ENCODE measurements around the gene TMEM150C. TPM values are rescaled to one million over a fixed set of nuclear protein-coding genes. Genes with fewer than 3 reads are reported as not detected.

TMEM150C gene
- total RNA-seq, result 10 to 100 TPM in 1 of 4 donors, 1 to 10 TPM in 3; 3.4 to 15.5 (median 7.3) TPM

DNA sequence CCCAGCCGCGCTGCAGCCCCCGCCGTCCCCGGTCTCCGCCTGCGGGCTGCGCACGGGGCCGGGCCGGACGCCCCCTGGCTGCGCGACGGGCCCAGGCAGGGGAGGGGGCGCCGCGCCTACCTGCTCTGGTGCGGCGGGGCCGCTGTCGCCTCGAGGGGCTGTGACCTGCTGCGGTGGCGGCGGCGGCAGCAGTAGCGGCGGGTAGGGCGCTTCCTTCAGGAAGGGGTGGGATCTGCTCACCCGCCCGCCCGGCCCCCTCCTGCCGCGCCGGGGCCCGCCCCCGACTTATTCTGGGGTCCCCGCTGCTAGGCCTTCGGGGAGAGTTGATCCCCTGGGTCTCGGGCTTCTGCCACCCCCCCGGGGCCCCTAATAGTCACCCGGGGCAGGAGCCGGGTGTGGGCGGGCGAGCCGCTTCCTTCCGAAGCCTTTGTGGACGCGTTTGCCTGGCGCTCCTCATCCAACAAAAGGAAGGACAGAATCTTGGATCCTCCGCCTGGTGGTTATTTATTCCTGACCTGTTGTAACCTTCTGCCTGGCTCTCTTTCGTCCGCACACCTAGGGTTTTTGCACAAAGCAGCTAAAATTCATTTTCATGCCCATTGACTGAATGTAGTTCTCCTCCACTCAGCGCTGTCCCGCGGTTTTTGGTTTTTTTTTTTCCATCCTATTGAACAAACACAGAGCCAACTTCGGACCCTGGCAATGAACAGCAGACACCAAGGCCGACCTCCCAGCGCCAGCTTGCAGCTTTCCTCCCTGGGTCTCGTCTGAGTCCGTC is at the start of gene TMEM150C:
TSS of gene TMEM150C (minus strand) at position 203 of the 778 bp plus-strand sequence. CDS start 57,331 bp downstream, outside the sequence.
- DNase-seq (ENCODE audit: low spot score in 2 of 2), result no peak
- H3K4me3 ChIP-seq (ENCODE audit: low read depth, poor library complexity, severe bottlenecking), result peak within 1 kb of the TSS; percentile 23
- intact Hi-C loops (cut with DNase I; ENCODE audit: low total_unique reads), result no loop called here
- no peak for TF ChIP-seq POLR2A (IDR thresholded peaks at IDR 0.05)
- TF ChIP-seq, protein P1, sequence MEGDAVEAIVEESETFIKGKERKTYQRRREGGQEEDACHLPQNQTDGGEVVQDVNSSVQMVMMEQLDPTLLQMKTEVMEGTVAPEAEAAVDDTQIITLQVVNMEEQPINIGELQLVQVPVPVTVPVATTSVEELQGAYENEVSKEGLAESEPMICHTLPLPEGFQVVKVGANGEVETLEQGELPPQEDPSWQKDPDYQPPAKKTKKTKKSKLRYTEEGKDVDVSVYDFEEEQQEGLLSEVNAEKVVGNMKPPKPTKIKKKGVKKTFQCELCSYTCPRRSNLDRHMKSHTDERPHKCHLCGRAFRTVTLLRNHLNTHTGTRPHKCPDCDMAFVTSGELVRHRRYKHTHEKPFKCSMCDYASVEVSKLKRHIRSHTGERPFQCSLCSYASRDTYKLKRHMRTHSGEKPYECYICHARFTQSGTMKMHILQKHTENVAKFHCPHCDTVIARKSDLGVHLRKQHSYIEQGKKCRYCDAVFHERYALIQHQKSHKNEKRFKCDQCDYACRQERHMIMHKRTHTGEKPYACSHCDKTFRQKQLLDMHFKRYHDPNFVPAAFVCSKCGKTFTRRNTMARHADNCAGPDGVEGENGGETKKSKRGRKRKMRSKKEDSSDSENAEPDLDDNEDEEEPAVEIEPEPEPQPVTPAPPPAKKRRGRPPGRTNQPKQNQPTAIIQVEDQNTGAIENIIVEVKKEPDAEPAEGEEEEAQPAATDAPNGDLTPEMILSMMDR (IDR thresholded peaks at IDR 0.05), result no peak
- 7 to 11% methylated on average over 32 to 40 of the region's 62 CpGs for WGBS, 2 donors

DNA sequence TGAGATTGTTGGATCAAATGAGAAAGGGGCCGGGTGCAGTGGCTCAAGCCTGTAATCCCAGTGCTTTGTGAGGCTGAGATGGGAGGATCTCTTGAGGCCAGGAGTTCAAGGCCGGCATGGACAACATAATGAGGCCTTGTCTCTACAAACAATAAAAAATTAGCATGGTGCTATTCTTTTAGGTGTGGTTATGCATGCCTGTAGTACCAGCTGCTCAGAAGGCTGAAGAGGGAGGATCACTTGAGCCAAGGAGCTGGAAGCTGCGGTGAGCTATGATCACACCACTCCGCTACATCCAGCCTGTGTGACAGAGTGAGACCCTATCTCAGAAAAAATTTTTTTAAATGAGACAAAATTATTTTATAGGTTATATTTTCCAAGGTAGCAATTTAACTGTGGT is 49.7 kb upstream of the TMEM150C start:
- WGBS, 2 donors, result 92 to 94% methylated on average over 4 of the region's 4 CpGs
- H3K4me3 ChIP-seq (ENCODE audit: low read depth, poor library complexity, severe bottlenecking), result no peak overlapping the region
- no peak for TF ChIP-seq POLR2A (IDR thresholded peaks at IDR 0.05)
- TF ChIP-seq, protein P1 (IDR thresholded peaks at IDR 0.05), result no peak
- intact Hi-C loops (cut with DNase I; ENCODE audit: low total_unique reads), result no loop called here
- no peak for DNase-seq (ENCODE audit: low spot score in 2 of 2)

DNA sequence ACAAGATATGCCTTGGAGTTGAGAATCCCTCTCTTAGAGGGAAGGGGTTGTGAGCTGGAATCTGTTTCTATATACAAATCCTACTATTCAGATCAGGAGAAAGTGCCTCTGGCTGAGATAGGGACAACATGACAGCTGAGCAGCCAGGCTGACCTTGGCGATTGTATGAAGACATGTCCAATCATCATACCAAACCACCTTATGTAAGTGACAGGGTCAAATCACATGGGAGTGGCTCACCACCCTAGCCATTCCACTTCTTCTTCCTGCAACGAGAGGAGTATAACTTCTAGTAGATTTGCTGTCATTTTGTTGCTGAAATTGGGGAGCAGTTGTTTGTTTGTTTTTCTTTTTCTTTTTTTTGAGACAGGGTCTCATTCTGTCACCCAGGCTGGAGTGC is 48.3 kb upstream of the TMEM150C start:
- no peak for DNase-seq (ENCODE audit: low spot score in 2 of 2)
- no peak for TF ChIP-seq POLR2A (IDR thresholded peaks at IDR 0.05)
- TF ChIP-seq, protein P1 (IDR thresholded peaks at IDR 0.05), result no peak
- H3K4me3 ChIP-seq (ENCODE audit: low read depth, poor library complexity, severe bottlenecking), result no peak overlapping the region
- WGBS, 2 donors, result 85% methylated on average over 2 of the region's 2 CpGs
- intact Hi-C loops (cut with DNase I; ENCODE audit: low total_unique reads), result no loop called here

DNA sequence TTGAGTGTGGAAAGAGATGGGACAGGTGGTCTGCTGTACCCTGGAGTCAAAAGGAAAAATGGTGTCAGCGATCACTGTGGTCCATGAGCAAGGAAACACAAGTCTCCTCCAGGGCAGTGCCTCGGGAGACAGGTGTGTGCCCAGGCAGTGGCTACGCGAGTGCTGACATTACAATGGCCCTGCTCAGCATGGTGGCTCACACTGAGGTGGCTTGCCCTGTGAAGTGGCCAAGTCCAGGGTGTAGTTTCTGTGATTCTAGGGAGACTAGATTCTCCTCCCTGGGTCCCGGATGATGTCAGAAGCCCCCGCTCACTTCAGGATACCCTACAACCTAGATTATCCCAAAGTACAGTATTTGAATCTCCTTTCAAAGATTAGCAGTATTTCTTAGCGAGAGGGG is 44.8 kb upstream of the TMEM150C start:
- TF ChIP-seq, protein P1 (IDR thresholded peaks at IDR 0.05), result no peak
- no peak for TF ChIP-seq POLR2A (IDR thresholded peaks at IDR 0.05)
- H3K4me3 ChIP-seq (ENCODE audit: low read depth, poor library complexity, severe bottlenecking), result no peak overlapping the region

GRCh38 chr4:82604522-82604921 is 42.7 kb upstream of the TMEM150C start:
- H3K4me3 ChIP-seq (ENCODE audit: low read depth, poor library complexity, severe bottlenecking), result no peak overlapping the region
- no peak for DNase-seq (ENCODE audit: low spot score in 2 of 2)
- 92 to 100% methylated on average over 1 of the region's 1 CpG for WGBS, 2 donors
- no peak for TF ChIP-seq POLR2A (IDR thresholded peaks at IDR 0.05)
- TF ChIP-seq, protein P1 (IDR thresholded peaks at IDR 0.05), result no peak
- intact Hi-C loops (cut with DNase I; ENCODE audit: low total_unique reads), result no loop called here

More for the DNA sequence above, 44.8 kb upstream of the TMEM150C start:
- intact Hi-C loops (cut with DNase I; ENCODE audit: low total_unique reads), result no loop called here
- no peak for DNase-seq (ENCODE audit: low spot score in 2 of 2)
- 89 to 92% methylated on average over 7 of the region's 7 CpGs for WGBS, 2 donors
